GM18502 (cell line): ENCODE measurements around the gene BCAP31.

Experiments used
- ATAC-seq: cut with Tn5 transposase; IDR thresholded peaks from one replicate; pipeline ENCODE4 v1.9.1; 2021; ENCODE audit warnings: mild to moderate bottlenecking; ENCODE audit not compliant: unreplicated experiment, poor library complexity

Gene BCAP31

DNA sequence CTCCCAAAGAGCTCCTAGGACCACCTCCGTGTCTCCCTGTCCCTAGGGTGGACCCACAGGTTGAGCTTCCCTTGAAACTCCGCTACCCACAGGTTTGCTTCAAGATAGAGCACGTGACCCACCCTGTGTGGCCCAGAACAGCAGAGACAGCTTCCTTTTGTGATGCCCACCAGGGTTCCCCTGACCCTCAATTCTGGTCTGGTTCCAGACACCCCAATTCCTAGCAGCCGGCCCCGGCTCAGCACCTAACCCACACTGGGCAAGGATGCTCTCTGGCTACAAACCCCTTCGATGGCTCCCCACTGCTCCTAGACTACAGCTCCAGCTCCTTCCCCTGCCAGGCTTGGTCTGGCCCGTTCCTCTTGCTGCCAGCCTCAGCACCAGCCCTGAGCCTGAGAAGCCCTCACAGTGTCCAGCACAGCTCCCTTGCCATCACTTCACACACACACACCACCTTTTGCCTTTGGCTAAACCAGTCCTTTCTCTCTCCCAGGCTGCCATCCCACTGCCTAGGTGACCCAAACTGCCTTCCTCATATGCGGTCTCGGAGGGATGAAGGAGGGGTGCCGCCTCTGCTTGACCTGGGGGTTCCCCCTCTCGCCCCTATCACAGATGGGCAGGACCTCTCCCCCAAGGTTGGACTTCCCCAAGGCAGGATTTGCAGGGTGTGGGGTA is 56.8 kb downstream of the BCAP31 start:
- no peak for ATAC-seq

GRCh38 chrX:153665726-153666306 is 58.4 kb downstream of the BCAP31 start:
- no peak for ATAC-seq

GRCh38 chrX:153662266-153662665 is 61.9 kb downstream of the BCAP31 start:
- ATAC-seq: no peak

DNA sequence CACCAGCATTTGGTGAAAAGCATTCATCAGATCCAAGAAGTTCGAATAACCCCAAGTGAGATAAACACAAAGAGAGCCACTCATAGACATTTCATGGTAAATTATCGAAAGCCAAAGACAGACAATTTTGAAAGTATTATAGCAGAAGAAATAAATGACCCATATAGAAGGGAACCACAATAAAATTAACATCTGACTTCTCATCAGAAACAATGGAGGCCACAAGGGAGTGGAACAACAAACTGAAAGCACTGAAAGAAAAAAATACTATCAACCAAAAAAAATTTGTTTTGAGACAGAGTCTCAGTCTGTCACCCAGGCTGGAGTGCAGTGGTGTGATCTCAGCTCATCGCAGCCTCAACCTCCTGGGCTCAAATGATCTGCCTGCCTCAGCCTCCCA is 64.9 kb downstream of the BCAP31 start:
- no peak for ATAC-seq

- ATAC-seq: no peak
Measured at GRCh38 chrX:153657161-153657560, 67.0 kb downstream of the BCAP31 start.

DNA sequence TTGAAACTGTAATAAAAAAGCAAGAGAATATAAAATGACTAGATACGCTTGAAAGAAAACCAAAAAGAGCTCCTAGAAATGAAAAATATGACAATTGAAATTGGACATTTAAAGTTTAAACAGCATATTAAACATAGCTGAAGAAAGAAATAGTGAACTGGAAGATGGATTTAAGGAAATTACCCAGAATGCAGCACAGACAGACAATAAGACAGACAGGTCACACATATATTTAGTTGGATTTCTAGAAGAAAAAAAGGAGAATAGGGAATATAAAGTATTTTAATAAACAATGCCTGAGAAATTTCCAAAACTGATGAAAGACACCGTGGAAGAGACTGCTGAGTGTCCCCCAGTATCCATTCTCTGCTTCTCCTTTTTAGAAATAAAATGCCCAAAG is 70.6 kb downstream of the BCAP31 start:
- no peak for ATAC-seq

DNA sequence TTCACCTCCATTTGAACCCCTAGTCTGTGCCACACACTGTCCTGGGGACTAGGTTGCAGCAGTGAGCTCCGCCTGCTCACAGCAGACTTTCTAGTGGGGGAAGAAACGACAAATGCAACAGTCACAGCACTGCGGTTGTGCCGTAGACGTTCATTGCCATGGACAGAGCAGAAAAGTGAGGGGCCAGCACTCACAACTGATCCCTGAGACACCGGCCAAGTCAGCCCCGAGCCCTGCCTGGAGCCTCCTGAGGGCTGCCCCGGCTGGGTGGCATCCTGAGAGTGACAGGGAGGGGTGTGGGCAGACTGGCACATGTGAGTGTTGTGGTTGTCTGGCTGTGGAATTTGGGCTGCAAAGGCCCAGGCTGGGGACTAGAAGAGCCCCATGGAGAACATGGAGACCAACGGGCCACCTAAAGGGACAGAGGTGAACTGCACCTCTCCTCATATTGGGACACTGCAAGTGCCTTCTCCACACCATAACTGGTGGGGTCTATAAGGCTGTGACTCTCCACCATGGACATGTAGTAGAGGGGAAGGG is 72.6 kb downstream of the BCAP31 start:
- peak; percentile 48 for ATAC-seq

DNA sequence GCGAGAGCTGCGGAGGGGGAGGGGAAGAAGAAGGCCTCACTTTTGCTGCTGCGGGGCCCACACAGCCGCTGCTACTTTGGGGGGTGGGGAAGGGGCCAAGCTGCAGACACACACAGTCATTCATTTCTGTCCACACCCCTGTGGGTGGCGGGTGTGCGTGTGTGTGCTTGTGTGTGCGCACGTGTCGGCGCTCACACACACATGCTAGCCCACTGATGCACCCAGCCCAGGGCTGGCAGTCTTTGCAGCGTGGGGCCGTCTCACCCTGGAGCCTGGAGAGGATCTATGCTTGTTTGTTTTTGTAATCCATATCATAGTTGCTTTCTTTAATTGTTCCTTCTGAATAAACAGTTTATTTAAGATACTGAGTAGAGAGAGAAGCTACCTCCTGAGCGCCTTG is 73.2 kb downstream of the BCAP31 start:
- no peak for ATAC-seq
